ENCODE data around the gene NHEJ1.

NHEJ1 gene

GRCh38 chr2:219155054-219155644 is 5.5 kb downstream of the NHEJ1 start:
- Histone ChIP-seq H3K27me3 (replicated peaks) (no peaks in the 10 kb centered on the region), H3K36me3 (replicated peaks) (peaks cover 3% of the 10 kb centered on the region), H3K27ac (no peak overlapping the region), H3K4me3 (ENCODE audit: low read depth, low read length) (no peak overlapping the region)
- in situ Hi-C loops (cut with HindIII; ENCODE audit: low pct_ligation_motif_present, low sequenced_read_pairs), result no loop called here
- peak; percentile 51 for TF ChIP-seq CTCF (IDR thresholded peaks at IDR 0.05; ENCODE audit: low read depth, low read length, missing control alignments)
- DNase-seq, result peak; percentile 52

- in situ Hi-C loops (cut with HindIII; ENCODE audit: low pct_ligation_motif_present, low sequenced_read_pairs), result no loop called here
- Histone ChIP-seq H3K27ac (no peak overlapping the region), H3K4me3 (ENCODE audit: low read depth, low read length) (no peak overlapping the region), H3K36me3 (replicated peaks) (peaks cover 3% of the 10 kb centered on the region), H3K27me3 (replicated peaks) (no peaks in the 10 kb centered on the region)
- no peak for TF ChIP-seq CTCF (IDR thresholded peaks at IDR 0.05; ENCODE audit: low read depth, low read length, missing control alignments)
- no peak for DNase-seq
Observed at GRCh38 chr2:219149667-219150066, 10.9 kb downstream of the NHEJ1 start.

GRCh38 chr2:219142329-219142728 is 18.3 kb downstream of the NHEJ1 start:
- Histone ChIP-seq H3K4me3 (ENCODE audit: low read depth, low read length) (no peak overlapping the region), H3K36me3 (replicated peaks) (peaks cover under 1% of the 10 kb centered on the region), H3K27me3 (replicated peaks) (no peaks in the 10 kb centered on the region), H3K27ac (no peak overlapping the region)
- in situ Hi-C loops (cut with HindIII; ENCODE audit: low pct_ligation_motif_present, low sequenced_read_pairs), result no loop called here
- TF ChIP-seq CTCF (IDR thresholded peaks at IDR 0.05; ENCODE audit: low read depth, low read length, missing control alignments), result peak; percentile 58
- no peak for DNase-seq

GRCh38 chr2:219140722-219141121 is 19.9 kb downstream of the NHEJ1 start:
- DNase-seq, result no peak
- Histone ChIP-seq H3K27me3 (replicated peaks) (no peaks in the 10 kb centered on the region), H3K27ac (no peak overlapping the region), H3K36me3 (replicated peaks) (no peaks in the 10 kb centered on the region), H3K4me3 (ENCODE audit: low read depth, low read length) (no peak overlapping the region)
- TF ChIP-seq CTCF (IDR thresholded peaks at IDR 0.05; ENCODE audit: low read depth, low read length, missing control alignments), result no peak
- in situ Hi-C loops (cut with HindIII; ENCODE audit: low pct_ligation_motif_present, low sequenced_read_pairs), result no loop called here

GRCh38 chr2:219133976-219134375 is 26.6 kb downstream of the NHEJ1 start:
- no peaks in the 10 kb centered on the region for H3K27me3 ChIP-seq (replicated peaks)
- no peak overlapping the region for H3K27ac ChIP-seq
- no peaks in the 10 kb centered on the region for H3K36me3 ChIP-seq (replicated peaks)
- TF ChIP-seq CTCF (IDR thresholded peaks at IDR 0.05; ENCODE audit: low read depth, low read length, missing control alignments), result no peak
- no peak overlapping the region for H3K4me3 ChIP-seq (ENCODE audit: low read depth, low read length)
- in situ Hi-C loops (cut with HindIII; ENCODE audit: low pct_ligation_motif_present, low sequenced_read_pairs), result no loop called here
- no peak for DNase-seq

- no peak for DNase-seq
- no peaks in the 10 kb centered on the region for H3K27me3 ChIP-seq (replicated peaks)
- H3K27ac ChIP-seq, result no peak overlapping the region
- in situ Hi-C loops (cut with HindIII; ENCODE audit: low pct_ligation_motif_present, low sequenced_read_pairs), result no loop called here
- no peak overlapping the region for H3K4me3 ChIP-seq (ENCODE audit: low read depth, low read length)
- no peaks in the 10 kb centered on the region for H3K36me3 ChIP-seq (replicated peaks)
- TF ChIP-seq CTCF (IDR thresholded peaks at IDR 0.05; ENCODE audit: low read depth, low read length, missing control alignments), result no peak
Observed at GRCh38 chr2:219131744-219132143, 28.9 kb downstream of the NHEJ1 start.

All from brain microvascular endothelial cell (primary cell).